Measurements from ENCODE around the gene CALHM3.

GRCh38 chr10:103499881-103500280 is 20.8 kb upstream of the CALHM3 start:
- TF ChIP-seq EZH2 (IDR thresholded peaks at IDR 0.05) (no peak), FOXP2 (optimal IDR thresholded peaks at IDR 0.05; ENCODE audit: control extremely low read depth, extremely low read length, insufficient read depth) (no peak), POLR2AphosphoS5 (IDR thresholded peaks at IDR 0.05; ENCODE audit: borderline replicate concordance, low read depth, low read length) (no peak)
